Bronchus fibroblast of lung (primary cell): ENCODE data around the gene CHST9. TPM values are rescaled to one million over a fixed set of nuclear protein-coding genes. Genes with fewer than 3 reads are reported as not detected.

Experiments
- total RNA-seq: library from RNA; depleted of rRNA; stranded (reverse); fragments of >200 nt; gene quantifications from 2 replicates; pipeline ENCODE4 v1.2.3, GENCODE V29; 2015

CHST9 gene
- not detected in 2 replicates for total RNA-seq

GRCh38 chr18:27185025-27185763 is at the start of gene CHST9:
CHST9 (minus strand) TSS chr18:27185308; CDS start chr18:27142809, 42,499 bp downstream.

GRCh38 chr18:26865557-26865956 is 319.6 kb downstream of the CHST9 start, which contains the start of gene AQP4:
AQP4 (minus strand) TSS chr18:26865707; CDS start chr18:26865689, 18 bp downstream.

